SJSA1 (cell line): ENCODE data around the gene LPGAT1. TPM values are rescaled to one million over a fixed set of nuclear protein-coding genes. Genes with fewer than 3 reads are reported as not detected.
"Not testable (repeated sequence)": the region's sequence is repeated elsewhere in the genome, so short reads cannot be mapped to it uniquely, and the experiment has no call there.

Experiments used
- DNase-seq, 2 experiments: peaks; one replicate each; pipeline ENCODE4 v3.0.0-alpha.2; 2015 to 2020; ENCODE audit warnings: low spot score in 2 of 2, low read depth in 1 of 2
- H3K27ac ChIP-seq: fragments of 250-450 bp; sonication (Bioruptor Pico); 2 replicates; pipeline ENCODE4 v1.5.1; 2020; ENCODE audit warnings: mild to moderate bottlenecking, moderate library complexity
- H3K27me3 ChIP-seq: fragments of 250-450 bp; sonication (Bioruptor Pico); replicated peaks from 2 replicates; pipeline ENCODE4 v1.5.1; 2020; ENCODE audit warnings: mild to moderate bottlenecking, moderate library complexity
- H3K36me3 ChIP-seq: fragments of 250-450 bp; sonication (Bioruptor Pico); 2 replicates; pipeline ENCODE4 v1.5.1; 2020; ENCODE audit warnings: mild to moderate bottlenecking
- H3K4me1 ChIP-seq: fragments of 250-450 bp; sonication (Bioruptor Pico); replicated peaks from 2 replicates; pipeline ENCODE4 v1.6.1; 2021; ENCODE audit warnings: mild to moderate bottlenecking
- H3K4me3 ChIP-seq: fragments of 250-450 bp; sonication (Bioruptor Pico); 2 replicates; pipeline ENCODE4 v1.5.1; 2020; ENCODE audit warnings: mild to moderate bottlenecking
- H3K9me3 ChIP-seq: fragments of 250-450 bp; sonication (Bioruptor Pico); replicated peaks from 2 replicates; pipeline ENCODE4 v1.5.1; 2020; ENCODE audit warnings: mild to moderate bottlenecking
- total RNA-seq: library from RNA; depleted of rRNA; stranded (reverse); fragments of >200 nt; shearing (Covaris generic); gene quantifications from 2 replicates; pipeline ENCODE4 v1.2.3, GENCODE V29; 2014

LPGAT1 gene
- total RNA-seq, 1 experiment from 2014 or later: 80.5 TPM

DNA sequence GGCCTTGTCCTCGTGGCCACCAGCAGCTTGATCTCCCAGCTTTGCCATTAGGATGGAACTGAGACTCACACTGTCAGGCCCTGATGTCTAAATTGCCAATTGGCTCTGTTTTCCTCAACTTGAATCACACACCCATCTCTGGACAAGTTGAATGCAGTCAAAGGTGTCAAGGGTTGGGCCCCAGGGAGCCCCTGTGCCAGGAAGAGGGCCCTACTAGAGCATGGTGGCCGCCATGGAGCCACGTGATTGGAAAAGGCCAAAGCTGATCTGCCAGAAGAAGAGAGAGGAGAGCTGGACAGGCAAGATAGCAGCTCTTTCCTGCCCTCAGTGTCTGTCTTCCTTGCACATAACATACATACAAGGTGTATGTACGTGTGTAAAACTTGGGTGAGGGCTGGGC lies 100.2 kb downstream of the LPGAT1 start:
- H3K27me3 ChIP-seq: no peaks in the 10 kb centered on the region
- H3K27ac ChIP-seq: no peak overlapping the region
- no peaks in the 10 kb centered on the region for H3K36me3 ChIP-seq
- DNase-seq: no peak
- no peaks in the 10 kb centered on the region for H3K9me3 ChIP-seq
- H3K4me1 ChIP-seq: peaks cover 5% of the 10 kb centered on the region
- no peak overlapping the region for H3K4me3 ChIP-seq

DNA sequence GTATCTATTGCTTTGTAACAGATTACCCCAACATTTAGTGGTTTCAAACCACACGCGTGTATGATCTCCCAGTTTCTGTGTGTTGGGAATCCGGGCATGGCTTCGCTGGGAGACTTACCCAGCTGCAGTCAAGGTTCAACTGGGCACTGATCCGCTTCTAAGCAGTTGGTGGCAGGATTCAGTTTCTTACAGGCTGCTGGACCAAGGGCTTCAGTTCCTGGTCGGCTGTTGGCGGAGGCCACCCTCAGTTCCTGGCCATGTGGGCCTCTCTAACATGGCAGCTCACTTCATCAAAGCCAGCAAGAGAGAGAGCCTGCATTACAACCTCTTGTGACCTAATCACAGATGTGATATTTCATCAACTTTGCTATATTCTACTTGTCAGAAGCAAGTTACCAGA lies 101.3 kb downstream of the LPGAT1 start:
- H3K4me1 ChIP-seq: no peaks in the 10 kb centered on the region

DNA sequence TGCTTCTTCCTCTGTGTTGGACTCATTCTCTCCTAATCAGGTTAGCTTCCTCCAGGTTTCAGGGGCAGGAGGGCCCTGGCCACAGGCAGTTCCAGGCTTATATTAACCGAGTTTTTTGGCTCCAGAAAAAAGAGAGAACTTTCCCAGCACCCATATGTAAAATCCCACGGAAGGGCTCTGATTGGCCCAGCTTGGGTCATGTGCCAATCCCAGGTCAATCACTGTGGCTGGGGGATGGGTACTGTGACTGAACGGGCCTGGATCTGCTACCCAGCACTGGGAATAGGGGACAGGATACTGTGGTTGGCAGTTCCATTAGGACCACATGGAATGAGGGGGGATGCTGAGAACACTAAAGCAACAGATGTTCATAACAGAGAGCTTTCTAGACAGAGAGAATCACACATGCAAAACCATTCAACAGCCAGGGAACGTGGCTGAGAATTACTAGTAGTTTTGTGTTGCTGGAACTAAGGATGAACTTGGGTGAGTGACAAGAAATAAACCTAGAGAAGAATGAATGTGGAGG lies 104.0 kb downstream of the LPGAT1 start:
- Histone ChIP-seq H3K27me3 (no peaks in the 10 kb centered on the region), H3K27ac (no peak overlapping the region), H3K9me3 (no peaks in the 10 kb centered on the region), H3K36me3 (no peaks in the 10 kb centered on the region), H3K4me1 (no peaks in the 10 kb centered on the region), H3K4me3 (no peak overlapping the region)
- no peak for DNase-seq

More for the DNA sequence above, 101.3 kb downstream of the LPGAT1 start:
- Histone ChIP-seq H3K27ac (no peak overlapping the region), H3K4me3 (no peak overlapping the region), H3K9me3 (no peaks in the 10 kb centered on the region), H3K36me3 (no peaks in the 10 kb centered on the region), H3K27me3 (no peaks in the 10 kb centered on the region)
- DNase-seq: no peak

DNA sequence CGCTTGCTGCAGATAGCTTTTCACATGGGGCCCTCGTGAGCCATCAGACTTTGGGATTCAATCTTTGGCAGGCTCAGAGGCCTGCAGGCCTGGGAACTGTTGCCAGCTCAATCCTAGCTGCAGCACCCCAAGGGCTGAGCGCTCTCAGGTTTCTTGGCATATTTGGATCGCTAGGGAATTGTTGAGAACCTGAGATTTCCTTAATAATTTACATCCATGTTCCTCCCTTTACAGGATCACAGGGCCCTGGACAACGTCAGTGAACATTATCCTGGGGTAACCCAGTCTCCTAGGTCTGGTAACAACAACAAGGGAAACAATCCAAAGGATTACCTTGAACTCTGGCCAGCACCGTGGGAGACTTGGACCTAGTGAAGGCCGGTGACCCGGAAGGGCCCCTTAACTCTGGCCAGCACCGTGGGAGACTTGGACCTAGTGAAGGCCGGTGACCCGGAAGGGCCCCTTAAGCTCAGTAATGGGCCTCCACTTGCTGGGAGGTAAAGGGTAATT lies 105.8 kb downstream of the LPGAT1 start:
- H3K27ac ChIP-seq: no peak overlapping the region
- DNase-seq: no peak
- H3K9me3 ChIP-seq: no peaks in the 10 kb centered on the region
- no peaks in the 10 kb centered on the region for H3K4me1 ChIP-seq
- no peaks in the 10 kb centered on the region for H3K27me3 ChIP-seq
- no peak overlapping the region for H3K4me3 ChIP-seq
- no peaks in the 10 kb centered on the region for H3K36me3 ChIP-seq

DNA sequence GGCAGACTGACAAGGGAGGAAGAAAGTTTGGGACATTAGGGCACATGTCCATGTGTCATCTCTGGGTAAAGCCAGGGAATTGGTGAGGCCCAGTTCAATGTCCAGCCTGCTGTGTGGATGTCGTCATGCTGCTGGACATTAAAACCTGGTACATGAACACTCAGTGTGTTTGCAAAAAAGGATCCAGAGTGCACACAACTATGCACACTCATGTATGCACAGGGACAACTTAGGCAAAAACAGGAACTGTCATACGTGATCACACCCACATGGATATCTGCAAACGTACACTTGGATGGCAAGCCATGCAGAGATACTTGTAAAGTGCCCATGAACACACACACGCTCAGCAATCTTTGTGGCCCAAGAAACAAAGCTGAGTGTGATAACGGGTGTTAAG lies 107.3 kb downstream of the LPGAT1 start:
- Histone ChIP-seq H3K4me1 (no peaks in the 10 kb centered on the region), H3K27me3 (no peaks in the 10 kb centered on the region), H3K4me3 (no peak overlapping the region), H3K27ac (no peak overlapping the region), H3K9me3 (no peaks in the 10 kb centered on the region), H3K36me3 (no peaks in the 10 kb centered on the region)
- DNase-seq: no peak

DNA sequence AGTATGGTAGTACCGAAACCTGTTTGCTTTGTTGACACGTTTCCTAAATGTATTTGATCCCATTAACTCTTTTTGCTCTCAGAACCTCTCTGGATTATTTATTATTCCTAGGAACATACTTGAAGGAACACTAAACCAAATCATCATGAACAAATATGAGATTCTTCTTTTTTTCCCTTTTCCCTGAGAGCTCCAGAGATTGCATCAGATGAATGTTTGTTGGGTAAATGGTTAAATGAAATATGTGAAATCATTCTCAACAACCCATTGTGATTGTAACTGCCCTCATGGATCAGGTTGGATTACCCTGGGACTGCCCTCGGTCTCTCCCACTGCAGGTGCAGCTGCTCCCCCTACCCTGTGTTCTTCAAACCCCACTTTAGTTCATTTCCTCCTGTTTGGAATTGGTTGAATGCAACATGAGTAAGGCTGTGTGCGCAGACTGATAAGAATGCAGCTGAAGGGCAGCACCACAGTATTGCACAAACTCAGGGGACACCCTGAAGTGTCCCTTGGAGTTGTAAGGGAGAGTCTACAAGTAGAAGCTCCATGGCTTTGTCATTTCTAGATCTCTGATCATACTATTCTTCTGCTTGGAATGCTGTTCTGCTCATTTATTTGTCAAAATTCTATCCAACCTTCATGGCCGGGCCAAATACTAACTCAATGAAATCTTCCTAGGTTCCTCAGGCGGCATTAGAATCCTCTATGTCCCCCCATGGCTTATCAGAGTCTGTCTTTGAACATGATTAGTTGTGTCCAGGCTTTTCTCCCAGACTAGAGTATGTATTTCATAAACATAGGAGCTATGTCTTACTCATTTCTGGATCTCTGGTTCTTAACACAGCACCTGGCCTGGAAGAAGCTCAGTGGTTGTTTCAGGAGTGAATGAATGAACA lies 108.0 kb downstream of the LPGAT1 start:
- H3K27ac ChIP-seq: no peak overlapping the region
- no peaks in the 10 kb centered on the region for H3K9me3 ChIP-seq
- H3K4me3 ChIP-seq: no peak overlapping the region
- H3K27me3 ChIP-seq: no peaks in the 10 kb centered on the region
- H3K4me1 ChIP-seq: no peaks in the 10 kb centered on the region
- H3K36me3 ChIP-seq: no peaks in the 10 kb centered on the region
- no peak for DNase-seq

DNA sequence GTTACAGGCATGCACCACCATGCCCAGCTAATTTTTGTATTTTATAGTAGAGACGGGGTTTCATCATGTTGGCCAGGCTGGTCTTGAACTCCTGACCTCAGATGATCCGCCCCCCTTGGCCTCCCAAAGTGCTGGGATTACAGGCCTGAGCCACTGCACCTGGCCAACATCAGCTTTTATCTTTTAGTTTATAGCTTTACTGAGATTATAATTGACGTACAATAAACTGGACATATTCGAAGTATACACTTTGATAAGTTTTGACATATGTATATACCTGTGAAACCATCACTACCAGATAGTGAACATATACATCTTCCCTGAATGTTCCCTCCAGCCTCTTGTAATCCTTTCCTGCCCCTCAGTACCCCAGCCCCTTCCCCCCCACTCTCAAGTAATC lies 114.0 kb downstream of the LPGAT1 start:
- H3K27ac ChIP-seq, H3K27me3 ChIP-seq, H3K4me3 ChIP-seq, DNase-seq, H3K36me3 ChIP-seq, H3K4me1 ChIP-seq, H3K9me3 ChIP-seq: not testable (repeated sequence)

DNA sequence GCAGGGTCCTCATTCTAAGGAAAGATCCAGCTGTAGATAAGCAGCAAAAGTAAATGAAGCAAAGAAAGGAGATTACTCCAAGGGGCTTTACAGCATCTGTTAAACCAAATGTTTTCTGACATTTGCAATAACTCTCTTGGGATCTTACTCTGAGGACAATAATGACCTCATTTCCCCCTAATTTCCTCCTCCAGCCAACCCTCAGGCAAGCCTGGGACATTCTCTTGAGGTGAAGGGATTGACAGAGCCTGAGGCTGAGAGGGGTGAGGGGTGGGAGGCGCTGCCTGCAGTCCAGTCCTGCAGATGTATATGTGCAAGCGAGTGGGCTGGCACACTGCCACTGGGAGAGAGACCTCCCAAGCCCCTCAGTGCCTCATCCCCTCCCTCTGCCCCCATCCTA lies 114.6 kb downstream of the LPGAT1 start:
- no peaks in the 10 kb centered on the region for H3K4me1 ChIP-seq
- no peak for DNase-seq
- H3K36me3 ChIP-seq: no peaks in the 10 kb centered on the region
- H3K27me3 ChIP-seq: no peaks in the 10 kb centered on the region
- no peak overlapping the region for H3K4me3 ChIP-seq
- H3K27ac ChIP-seq: no peak overlapping the region
- no peaks in the 10 kb centered on the region for H3K9me3 ChIP-seq

DNA sequence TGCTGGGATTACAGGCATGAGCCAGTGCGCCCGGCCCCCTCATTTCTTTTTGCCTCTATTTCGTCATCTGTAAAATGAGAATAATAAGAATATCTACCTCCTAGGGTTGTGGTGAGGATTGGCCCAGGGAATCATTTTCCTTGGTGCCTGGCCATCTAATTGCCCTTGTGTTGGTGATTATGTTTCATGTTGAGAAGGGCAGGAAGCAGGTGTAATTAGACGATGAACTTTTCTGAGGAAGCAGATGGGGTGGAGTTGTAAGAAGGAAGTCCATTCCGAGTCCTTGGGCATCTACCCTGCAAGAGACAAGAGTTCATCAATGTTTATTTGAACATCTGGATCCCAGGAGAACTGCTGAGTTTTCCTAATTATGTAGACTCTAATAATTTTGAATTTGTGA lies 116.4 kb downstream of the LPGAT1 start:
- H3K9me3 ChIP-seq: no peaks in the 10 kb centered on the region

DNA sequence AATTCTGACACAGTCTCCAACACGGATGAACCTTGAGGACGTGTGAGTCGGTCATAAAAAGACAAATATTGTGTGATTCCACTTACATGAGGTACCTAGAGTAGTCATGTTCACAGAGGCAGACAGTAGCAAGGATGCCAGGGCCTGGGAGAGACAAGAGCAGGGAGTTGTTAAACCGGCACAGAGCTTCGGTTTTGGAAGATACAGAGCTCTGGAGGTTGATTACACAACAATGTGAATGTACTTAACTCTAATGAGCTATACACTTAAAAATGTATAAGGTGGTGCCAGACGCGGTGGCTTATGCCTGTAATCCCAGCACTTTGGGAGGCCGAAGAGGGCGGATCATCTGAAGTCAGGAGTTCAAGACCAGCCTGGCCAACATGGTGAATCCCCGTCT lies 117.3 kb downstream of the LPGAT1 start:
- Histone ChIP-seq H3K4me1 (no peaks in the 10 kb centered on the region), H3K27me3 (no peaks in the 10 kb centered on the region), H3K36me3 (no peaks in the 10 kb centered on the region), H3K4me3 (no peak overlapping the region), H3K9me3 (no peaks in the 10 kb centered on the region), H3K27ac (no peak overlapping the region)
- no peak for DNase-seq

More for the DNA sequence above, 116.4 kb downstream of the LPGAT1 start:
- Histone ChIP-seq H3K4me1 (no peaks in the 10 kb centered on the region), H3K27me3 (no peaks in the 10 kb centered on the region), H3K4me3 (no peak overlapping the region), H3K36me3 (no peaks in the 10 kb centered on the region), H3K27ac (no peak overlapping the region)
- no peak for DNase-seq

DNA sequence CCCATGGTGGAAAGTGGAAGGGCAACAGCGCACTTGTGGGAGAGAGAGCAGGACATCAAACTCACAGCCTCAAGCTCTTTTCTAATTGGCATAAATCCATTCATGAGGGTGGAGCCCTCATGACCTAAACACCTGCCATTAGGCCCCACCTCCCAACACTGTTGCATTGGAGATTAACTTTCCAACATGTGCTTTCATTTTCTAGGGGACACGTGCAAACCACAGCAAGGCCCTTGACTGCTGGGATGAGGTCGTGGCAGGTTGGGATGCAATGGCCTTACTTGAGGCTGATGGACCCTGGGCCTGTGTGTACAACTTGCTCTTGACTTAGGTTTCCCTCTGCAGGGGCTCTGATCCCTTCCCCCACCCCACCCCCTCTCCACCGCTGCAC lies 119.3 kb downstream of the LPGAT1 start:
- H3K9me3 ChIP-seq: no peaks in the 10 kb centered on the region
- H3K27me3 ChIP-seq: no peaks in the 10 kb centered on the region
- no peak for DNase-seq
- no peak overlapping the region for H3K27ac ChIP-seq
- H3K4me1 ChIP-seq: no peaks in the 10 kb centered on the region
- no peak overlapping the region for H3K4me3 ChIP-seq
- no peaks in the 10 kb centered on the region for H3K36me3 ChIP-seq

DNA sequence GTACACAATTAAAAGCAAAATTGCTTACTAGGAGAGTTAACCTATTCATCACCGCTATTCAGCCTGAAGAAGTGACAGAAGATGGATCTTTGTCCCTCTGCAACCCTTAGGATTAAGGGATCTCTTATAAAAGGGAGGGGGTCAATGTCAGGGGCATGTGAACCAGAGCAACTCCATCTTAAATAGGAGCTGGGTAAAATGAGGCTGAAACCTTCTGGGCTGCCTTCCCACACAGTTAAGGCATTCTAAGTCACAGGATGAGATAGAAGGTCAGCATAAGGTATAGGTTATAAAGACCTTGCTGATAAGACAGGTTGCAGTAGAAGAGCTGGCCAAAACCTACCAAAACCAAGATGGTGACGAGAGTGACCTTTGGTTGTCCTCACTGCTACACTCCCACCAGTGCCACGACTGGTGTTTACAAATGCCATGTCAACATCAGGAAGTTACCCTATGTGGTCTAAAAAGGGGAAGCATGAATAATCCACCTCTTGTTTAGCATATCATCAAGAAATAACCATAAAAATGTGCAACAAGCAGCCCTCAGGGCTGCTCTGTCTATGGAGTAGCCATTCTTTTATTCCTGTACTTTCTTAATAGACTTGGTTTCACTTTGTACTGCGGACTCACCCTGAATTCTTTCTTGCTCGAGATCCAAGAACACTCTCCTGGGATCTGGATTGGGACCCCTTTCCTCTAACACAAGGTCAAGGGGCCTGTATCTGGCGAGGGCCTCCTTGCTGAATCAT lies 119.8 kb downstream of the LPGAT1 start:
- Histone ChIP-seq H3K27ac (no peak overlapping the region), H3K36me3 (no peaks in the 10 kb centered on the region), H3K9me3 (no peaks in the 10 kb centered on the region), H3K4me1 (no peaks in the 10 kb centered on the region), H3K27me3 (no peaks in the 10 kb centered on the region), H3K4me3 (no peak overlapping the region)
- DNase-seq: no peak

DNA sequence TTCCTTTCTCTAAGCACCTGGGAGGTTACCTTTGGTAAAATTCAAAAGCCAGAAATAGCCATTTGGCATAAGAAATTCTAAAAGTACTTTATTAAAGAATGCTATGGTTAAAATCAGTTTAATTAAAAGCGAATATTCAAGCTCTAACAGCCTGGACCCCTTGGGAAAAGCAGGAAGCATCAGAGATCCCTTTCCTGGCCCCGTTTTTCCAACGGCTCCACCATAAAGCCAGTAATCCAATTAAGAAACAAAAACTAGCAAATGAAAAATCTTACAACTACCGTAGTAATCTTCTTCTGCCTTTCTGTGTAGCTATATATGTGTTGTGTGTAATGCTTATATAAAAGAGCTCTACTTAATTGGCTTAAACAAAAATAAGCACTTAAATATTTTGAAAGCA lies 121.6 kb downstream of the LPGAT1 start:
- H3K4me3 ChIP-seq: no peak overlapping the region
- no peak for DNase-seq
- no peaks in the 10 kb centered on the region for H3K4me1 ChIP-seq
- H3K36me3 ChIP-seq: no peaks in the 10 kb centered on the region
- no peaks in the 10 kb centered on the region for H3K27me3 ChIP-seq
- H3K27ac ChIP-seq: no peak overlapping the region
- H3K9me3 ChIP-seq: no peaks in the 10 kb centered on the region

DNA sequence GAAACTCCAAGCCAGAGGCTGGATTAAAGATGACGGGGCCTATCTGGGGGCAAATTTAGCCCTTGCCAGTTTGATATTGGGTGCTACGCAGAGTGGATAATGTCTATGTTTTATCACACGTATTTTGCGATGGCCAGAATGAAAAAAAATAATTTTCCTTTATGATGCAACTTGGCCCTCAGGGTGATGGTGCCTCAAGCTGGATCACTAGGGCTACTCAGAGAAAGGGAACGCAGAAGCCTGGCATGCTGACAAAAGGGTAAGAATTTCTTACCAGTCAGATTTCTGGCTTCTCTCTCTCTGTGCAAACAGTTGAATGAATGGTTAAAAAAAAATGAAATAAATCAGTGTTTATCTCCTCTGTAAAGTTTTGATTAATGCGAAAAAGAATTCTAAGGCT lies 122.6 kb downstream of the LPGAT1 start:
- DNase-seq: no peak
- Histone ChIP-seq H3K27ac (no peak overlapping the region), H3K27me3 (no peaks in the 10 kb centered on the region), H3K36me3 (no peaks in the 10 kb centered on the region), H3K9me3 (no peaks in the 10 kb centered on the region), H3K4me3 (no peak overlapping the region), H3K4me1 (no peaks in the 10 kb centered on the region)
